PC-3 (cell line): ENCODE measurements around the gene SLC44A5. TPM values are rescaled to one million over a fixed set of nuclear protein-coding genes. Genes with fewer than 3 reads are reported as not detected.

Experiments
- ATAC-seq: fragments of 200-7000 bp; cut with Tn5 transposase; 2 replicates; pipeline ENCODE4 v1.9.1; 2020; ENCODE audit warnings: mild to moderate bottlenecking, moderate library complexity
- BruUV-seq: library from RNA; stranded (reverse); fragments of 400-500 nt; replicated peaks from 2 replicates; lab custom pipeline; 2021; lab: Mats Ljungman, UMichigan
- CTCF ChIA-PET: fragments of 300-600 bp; sonication (Branson Sonifier 250); formaldehyde crosslinking; loops from one replicate; lab custom pipeline; 2022; ENCODE audit warnings: antibody characterized with exemption; lab: Charles Lee
- POLR2A ChIA-PET: fragments of 300-600 bp; sonication (Branson Sonifier 250); formaldehyde crosslinking; loops from one replicate; lab custom pipeline; 2022; ENCODE audit warnings: antibody characterized with exemption; ENCODE audit not compliant: unreplicated experiment; lab: Charles Lee
- DNase-seq: peaks from one replicate; pipeline ENCODE4 v3.0.0-alpha.2; 2015
- H2AFZ ChIP-seq: fragments of 300-600 bp; sonication (generic); 2 replicates; pipeline ENCODE4 v1.6.0; 2016; ENCODE audit warnings: antibody characterized with exemption, low read length
- H3F3A ChIP-seq: fragments of 300-600 bp; sonication (generic); one replicate; pipeline ENCODE4 v1.6.0; 2017; ENCODE audit warnings: antibody characterized with exemption, low read length, control low read depth, mild to moderate bottlenecking; ENCODE audit not compliant: unreplicated experiment
- H3K27ac ChIP-seq: fragments of 300-600 bp; sonication (generic); 2 replicates; pipeline ENCODE4 v1.5.1; 2016; ENCODE audit warnings: mild to moderate bottlenecking, low read length
- H3K27me3 ChIP-seq: fragments of 300-600 bp; sonication (generic); 2 replicates; pipeline ENCODE4 v1.6.1; 2016; ENCODE audit warnings: low read length, mixed read lengths
- H3K36me3 ChIP-seq: fragments of 300-600 bp; sonication (generic); 2 replicates; pipeline ENCODE4 v1.6.1; 2016; ENCODE audit warnings: low read depth, mixed run types, low read length, mixed read lengths
- H3K4me1 ChIP-seq: fragments of 300-600 bp; sonication (generic); 2 replicates; pipeline ENCODE4 v1.5.1; 2016; ENCODE audit warnings: low read length; ENCODE audit not compliant: insufficient read depth
- H3K4me2 ChIP-seq: fragments of 300-600 bp; sonication (generic); 2 replicates; pipeline ENCODE4 v1.6.0; 2016; ENCODE audit warnings: low read length
- H3K4me3 ChIP-seq: fragments of 300-600 bp; sonication (generic); 2 replicates; pipeline ENCODE4 v1.5.1; 2016; ENCODE audit warnings: mild to moderate bottlenecking, low read length, mixed read lengths
- H3K79me2 ChIP-seq: fragments of 300-600 bp; sonication (generic); 2 replicates; pipeline ENCODE4 v1.6.1; 2017; ENCODE audit warnings: low read length, mixed read lengths
- H3K9ac ChIP-seq: fragments of 300-600 bp; sonication (generic); 2 replicates; pipeline ENCODE4 v1.6.0; 2016; ENCODE audit warnings: mild to moderate bottlenecking, low read length
- H3K9me2 ChIP-seq: fragments of 300-600 bp; sonication (generic); replicated peaks from 2 replicates; pipeline ENCODE4 v1.6.1; 2016; ENCODE audit warnings: mixed run types, low read length, mixed read lengths
- H3K9me3 ChIP-seq: fragments of 300-600 bp; sonication (generic); 2 replicates; pipeline ENCODE4 v1.6.1; 2016; ENCODE audit warnings: low read length, mixed read lengths
- H4K20me1 ChIP-seq: fragments of 300-600 bp; sonication (generic); 2 replicates; pipeline ENCODE4 v1.6.1; 2016; ENCODE audit warnings: low read length, mixed read lengths
- CTCF ChIP-seq: fragments of 300-600 bp; sonication (generic); conservative IDR thresholded peaks from 2 replicates; pipeline ENCODE4 v1.5.1; 2017; ENCODE audit warnings: antibody characterized with exemption, low read depth, mild to moderate bottlenecking, low read length
- EZH2 ChIP-seq: fragments of 300-600 bp; sonication (generic); IDR thresholded peaks from one replicate; pipeline ENCODE4 v1.6.1; 2017; ENCODE audit warnings: antibody characterized with exemption, mild to moderate bottlenecking, low read length; ENCODE audit not compliant: unreplicated experiment
- EZH2phosphoT487 ChIP-seq: fragments of 300-600 bp; sonication (generic); IDR thresholded peaks from 2 replicates; pipeline ENCODE4 v1.6.1; 2018; ENCODE audit warnings: mild to moderate bottlenecking, antibody characterized with exemption, low read length, borderline replicate concordance
- intact Hi-C: fragments of 100-400 bp; cut with micrococcal nuclease; formaldehyde crosslinking; loops from 2 replicates; pipeline ENCODE4 v1.9.0; 2023
- total RNA-seq: library from RNA; depleted of rRNA; stranded (reverse); fragments of >200 nt; gene quantifications from 2 replicates; pipeline ENCODE4 v1.2.3, GENCODE V29; 2014

Gene SLC44A5
- total RNA-seq, 1 experiment from 2014 or later = not detected

GRCh38 chr1:75243124-75243523 is 367.8 kb downstream of the SLC44A5 start:
- ChIA-PET CTCF (no interaction called here), POLR2A (no interaction called here)
- Histone ChIP-seq H4K20me1 (no peaks in the 10 kb centered on the region), H3K4me3 (no peak overlapping the region), H3K9ac (no peak overlapping the region), H3K79me2 (no peaks in the 10 kb centered on the region), H3K9me3 (no peaks in the 10 kb centered on the region), H3K4me2 (no peak overlapping the region), H3K27ac (no peak overlapping the region), H2AFZ (no peak overlapping the region), H3K36me3 (no peaks in the 10 kb centered on the region), H3K4me1 (no peaks in the 10 kb centered on the region), H3K27me3 (peaks cover 23% of the 10 kb centered on the region), H3K9me2 (no peaks in the 10 kb centered on the region), H3F3A (no peaks in the 10 kb centered on the region)
- intact Hi-C loops = no loop called here
- no TSS peak for BruUV-seq
- no peak for ATAC-seq
- no peak for DNase-seq
- TF ChIP-seq CTCF (no peak), EZH2phosphoT487 (no peak), EZH2 (no peak)

GRCh38 chr1:75237316-75237715 is 373.6 kb downstream of the SLC44A5 start:
- H2AFZ ChIP-seq = no peak overlapping the region
- H3F3A ChIP-seq = no peaks in the 10 kb centered on the region
- BruUV-seq = no TSS peak
- H3K4me1 ChIP-seq = no peaks in the 10 kb centered on the region
- DNase-seq (no peak), ATAC-seq (no peak)
- H3K4me2 ChIP-seq = no peak overlapping the region
- H3K9ac ChIP-seq = no peak overlapping the region
- H3K4me3 ChIP-seq = no peak overlapping the region
- no peaks in the 10 kb centered on the region for H3K36me3 ChIP-seq
- no peaks in the 10 kb centered on the region for H3K79me2 ChIP-seq
- no peaks in the 10 kb centered on the region for H3K9me2 ChIP-seq
- TF ChIP-seq EZH2phosphoT487 (no peak), EZH2 (no peak), CTCF (no peak)
- no peaks in the 10 kb centered on the region for H4K20me1 ChIP-seq
- ChIA-PET POLR2A (no interaction called here), CTCF (no interaction called here)
- intact Hi-C loops = no loop called here
- H3K9me3 ChIP-seq = no peaks in the 10 kb centered on the region
- peaks cover 21% of the 10 kb centered on the region for H3K27me3 ChIP-seq
- no peak overlapping the region for H3K27ac ChIP-seq

- ATAC-seq = no peak
- Histone ChIP-seq H3K9me3 (no peaks in the 10 kb centered on the region), H3K4me1 (no peaks in the 10 kb centered on the region), H3K4me2 (no peak overlapping the region), H3K9me2 (no peaks in the 10 kb centered on the region), H3K27ac (no peak overlapping the region), H3K36me3 (no peaks in the 10 kb centered on the region), H3K4me3 (no peak overlapping the region), H4K20me1 (no peaks in the 10 kb centered on the region), H3K79me2 (no peaks in the 10 kb centered on the region), H3F3A (no peaks in the 10 kb centered on the region), H2AFZ (no peak overlapping the region), H3K27me3 (peaks cover 21% of the 10 kb centered on the region), H3K9ac (no peak overlapping the region)
- DNase-seq = no peak
- ChIA-PET POLR2A (no interaction called here), CTCF (no interaction called here)
- intact Hi-C loops = no loop called here
- no TSS peak for BruUV-seq
- TF ChIP-seq CTCF (no peak), EZH2 (no peak), EZH2phosphoT487 (no peak)
Measured at GRCh38 chr1:75234562-75234961, 376.4 kb downstream of the SLC44A5 start.
